ENCODE results near the gene AGPAT1. TPM values are rescaled to one million over a fixed set of nuclear protein-coding genes. Genes with fewer than 3 reads are reported as not detected.

Gene AGPAT1
- total and polyA plus RNA-seq, 2 of the 8 experiments (the other 6 are each of a cell fraction or from before 2014, with no cell fraction given): 96.0 to 222 TPM

- no peak overlapping the region for H3K56ac ChIP-seq (replicated peaks; ENCODE audit: insufficient read length, low read depth, low read length)
- FAIRE-seq (no peak), DNase-seq (ENCODE audit: low read depth in 1 of 2, low spot score in 2 of 2) (no peak)
- peaks cover 0 to 8% of the 10 kb centered on the region in 2 experiments; a peak in 2 of 4 replicates for H3K79me2 ChIP-seq (ENCODE audit: control insufficient read depth in 1 of 2, insufficient read depth in 2 of 2, low read length in 2 of 2)
- H2AK5ac ChIP-seq (ENCODE audit: low read depth, low read length): no peak overlapping the region
- no peak overlapping the region for H3K27ac ChIP-seq (ENCODE audit: low read depth, low read length)
- no peaks in the 10 kb centered on the region; the same call in 1 of the 2 replicates for H3K79me1 ChIP-seq (ENCODE audit: low read depth, low read length)
- H3K18ac ChIP-seq (ENCODE audit: extremely low read depth, low read length): no peak overlapping the region
- TF ChIP-seq POLR2A (IDR thresholded peaks at IDR 0.05; ENCODE audit: control extremely low read depth in 1 of 2, low read depth in 2 of 2, low read length in 2 of 2): 0 out of 3 replicates have a peak, but pooled peaks of 1 of the 2 experiments have one; percentile 2
- no peak for TF ChIP-seq CREB1 (IDR thresholded peaks at IDR 0.05)
- no peak for TF ChIP-seq EP300 (IDR thresholded peaks at IDR 0.05; ENCODE audit: borderline replicate concordance in 1 of 2, low read depth in 2 of 2, low read length in 2 of 2)
- no peak overlapping the region for H3K14ac ChIP-seq (ENCODE audit: insufficient read length)
- no peak overlapping the region for H2BK12ac ChIP-seq (ENCODE audit: low read depth, low read length)
- no peak overlapping the region for H3K9ac ChIP-seq (replicated peaks in 1 of 4; ENCODE audit: extremely low read depth in 1 of 4, low read depth in 3 of 4, low read length in 3 of 4)
- H3K4ac ChIP-seq (replicated peaks; ENCODE audit: insufficient read length, low read depth, low read length): no peak overlapping the region
- ChIA-PET CTCF (ENCODE audit: partially characterized antibody) (interaction anchor here (1.0 to 6.7 kb wide), 8 partner anchors 9 to 98 kb away, joined by 3 to 72 read pairs (median 6); no protein-coding TSS in a partner anchor), POLR2A (ENCODE audit: partially characterized antibody) (interaction anchor here (0.8 to 6.8 kb wide), 10 partner anchors 9 to 209 kb away, joined by 3 to 49 read pairs (median 8); partner anchors contain the start of genes AGPAT1, FKBPL, GPSM3 and NELFE)
- no peak overlapping the region for H3K4me3 ChIP-seq (ENCODE audit: extremely low read depth in 1 of 4, insufficient read depth in 2 of 4, low read depth in 3 of 4, low read length in 4 of 4)
- peaks cover 3 to 7% of the 10 kb centered on the region in 2 experiments for H4K20me1 ChIP-seq (replicated peaks in 1 of 2; ENCODE audit: control insufficient read depth in 1 of 2, insufficient read depth in 2 of 2, low read length in 2 of 2)
- no peaks in the 10 kb centered on the region for H3K9me3 ChIP-seq (ENCODE audit: insufficient read depth in 2 of 2, low read depth in 1 of 2, low read length in 1 of 2)
- no peaks in the 10 kb centered on the region for H3K23me2 ChIP-seq (ENCODE audit: low read depth, low read length)
- no peak overlapping the region for H4K5ac ChIP-seq (ENCODE audit: insufficient read length, low read depth, low read length)
- peaks cover 4 to 41% (median 32%) of the 10 kb centered on the region in 4 experiments for H3K36me3 ChIP-seq (ENCODE audit: control insufficient read depth in 2 of 4, insufficient read depth in 4 of 4, low read length in 3 of 4)
- no peak overlapping the region for H3K23ac ChIP-seq (ENCODE audit: insufficient read length)
- H4K91ac ChIP-seq (replicated peaks; ENCODE audit: insufficient read length, low read length): no peak overlapping the region
- peaks cover 0 to 5% (median 2%) of the 10 kb centered on the region in 4 experiments; a peak in 3 of 7 replicates for H3K4me1 ChIP-seq (replicated peaks in 1 of 4; ENCODE audit: control insufficient read depth in 3 of 4, insufficient read depth in 4 of 4, low read length in 3 of 4)
- H2BK5ac ChIP-seq (ENCODE audit: low read depth, low read length): no peak overlapping the region
- WGBS, 2 experiments (ENCODE audit: extremely low coverage in 1 of 2, insufficient coverage in 1 of 2, insufficient read length in 1 of 2, insufficient replicate concordance in 2 of 2, low coverage in 1 of 2, low lambda C conversion rate in 2 of 2, missing lambda C conversion rate in 1 of 2): 93% methylated on average over 6 of the region's 6 CpGs; no CpG with 5 or more reads in 1 of the 2 experiments
- H4K8ac ChIP-seq (ENCODE audit: extremely low read depth, insufficient read depth, low read length): no peak overlapping the region
- H2BK20ac ChIP-seq (ENCODE audit: low read length): no peak overlapping the region
- no peak overlapping the region for H2AFZ ChIP-seq (ENCODE audit: low read length)
- H2BK15ac ChIP-seq (ENCODE audit: low read length): no peak overlapping the region
- H3K27me3 ChIP-seq (replicated peaks in 1 of 4; ENCODE audit: control insufficient read depth in 3 of 4, extremely low read depth in 1 of 4, insufficient read depth in 3 of 4, low read length in 3 of 4): no peaks in the 10 kb centered on the region
- no peak overlapping the region for H2BK120ac ChIP-seq (replicated peaks; ENCODE audit: low read depth, low read length)
- H3K4me2 ChIP-seq (ENCODE audit: insufficient read depth in 1 of 2, low read depth in 2 of 2, low read length in 2 of 2): no peak overlapping the region
These were observed 8.1 kb downstream of the AGPAT1 start for GRCh38 chr6:32167761-32168262.
